ENCODE data around the gene PKP4.

PKP4 gene

GRCh38 chr2:158603205-158603604 lies 146.5 kb downstream of the PKP4 start:
- no peak for DNase-seq

- DNase-seq: no peak
Measured at GRCh38 chr2:158603986-158604385, 147.2 kb downstream of the PKP4 start.

DNA sequence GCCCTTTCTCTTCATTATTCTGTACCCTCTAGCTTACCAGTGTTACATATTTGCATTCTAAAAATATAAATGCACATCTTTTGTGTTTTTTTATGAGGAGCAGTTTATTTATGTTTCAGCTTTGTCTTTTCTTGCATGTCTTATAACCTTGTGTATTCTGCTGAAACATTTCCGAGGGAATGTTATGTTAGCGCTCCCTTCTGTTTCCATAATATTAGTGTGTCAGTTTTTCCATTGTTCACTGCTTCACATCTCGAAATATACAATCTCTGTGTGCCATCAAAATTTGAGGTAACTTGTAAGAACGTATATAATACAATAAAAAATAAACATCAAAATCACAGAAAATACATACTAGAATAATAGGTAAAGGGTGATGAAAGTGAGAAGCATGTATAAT lies 153.3 kb downstream of the PKP4 start:
- DNase-seq: no peak

DNA sequence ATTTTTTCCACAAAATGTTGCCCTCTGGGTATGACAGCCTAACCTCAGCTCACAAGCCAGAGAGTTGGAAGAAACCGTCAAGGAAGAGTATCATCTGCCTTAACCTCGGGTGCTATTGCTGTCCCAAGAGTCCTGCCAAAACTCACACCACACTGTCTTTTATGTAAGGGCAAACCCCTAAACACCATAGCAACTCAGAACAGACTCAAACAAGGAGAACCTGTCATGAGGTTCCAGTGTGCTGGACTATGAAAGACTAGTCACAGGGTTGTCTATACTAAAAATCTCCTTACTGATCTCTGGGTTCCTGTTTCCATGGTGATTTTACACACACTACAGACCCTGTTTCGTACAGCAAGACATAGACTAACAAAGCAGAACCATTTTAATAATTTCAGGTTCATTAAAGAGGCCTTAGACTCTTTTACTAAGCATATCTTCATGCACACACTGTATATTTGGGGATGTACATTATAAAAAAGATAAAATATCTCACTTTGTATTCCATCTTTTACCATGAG lies 159.8 kb downstream of the PKP4 start:
- DNase-seq: no peak

DNA sequence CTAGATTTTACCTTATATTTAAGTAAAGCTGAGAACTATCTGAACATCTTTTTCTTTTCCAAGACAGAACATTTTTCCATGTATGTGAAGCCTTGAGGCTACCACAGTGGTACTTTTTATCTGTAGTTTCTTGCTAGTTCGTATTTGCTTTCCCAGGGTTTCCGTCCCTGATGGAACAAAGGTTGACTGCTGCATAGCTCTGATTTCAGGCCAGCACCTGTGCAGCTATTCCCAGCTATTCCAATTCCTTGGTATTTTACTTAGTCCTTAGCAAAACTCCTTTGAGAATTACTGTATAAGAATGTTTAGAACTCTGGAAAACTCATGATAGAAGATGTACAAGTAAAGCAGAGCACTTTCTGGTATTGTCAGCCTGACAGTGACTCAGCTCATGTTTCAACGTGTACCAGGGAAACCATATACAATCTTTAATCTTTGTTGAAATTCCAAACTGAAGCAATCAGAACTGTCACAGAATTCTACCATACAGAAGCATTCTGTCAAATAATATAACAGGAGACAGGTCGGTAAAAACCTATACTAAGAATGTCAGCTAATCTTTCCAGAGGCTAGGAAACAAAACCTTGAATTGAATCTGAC lies 162.2 kb downstream of the PKP4 start:
- DNase-seq: no peak

- peak; percentile 8 to 31 for DNase-seq
Measured at GRCh38 chr2:158619496-158619895, 162.7 kb downstream of the PKP4 start.

- no peak for DNase-seq
Measured at GRCh38 chr2:158620656-158621055, 163.9 kb downstream of the PKP4 start.

DNA sequence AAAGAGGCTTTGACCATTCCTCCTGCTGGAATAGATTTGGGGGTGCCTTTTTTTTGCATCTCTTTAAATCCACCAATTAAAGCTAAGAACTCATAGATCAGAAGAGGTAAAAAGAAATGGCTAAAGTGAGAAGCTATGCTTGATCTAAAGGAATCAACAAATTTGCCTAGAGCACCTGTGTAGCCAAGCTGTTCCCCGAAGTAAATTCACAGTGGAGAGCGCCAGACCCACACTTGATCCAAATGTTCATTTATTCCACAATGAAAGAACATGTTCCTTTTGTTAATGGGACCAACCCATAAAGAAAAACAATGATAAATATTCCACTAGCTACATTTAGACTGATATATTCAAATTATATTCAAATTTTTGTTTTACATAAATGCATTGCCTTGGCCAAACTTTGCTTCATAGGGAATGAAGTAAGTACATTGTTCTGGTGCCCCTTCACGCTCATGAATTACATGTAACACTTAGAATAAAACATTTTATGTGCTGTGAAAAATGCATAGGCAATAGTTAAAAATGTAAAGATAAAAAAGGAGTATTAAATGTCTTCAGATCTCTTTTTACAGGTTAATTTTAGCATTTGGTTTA lies 167.4 kb downstream of the PKP4 start:
- DNase-seq: no peak

GRCh38 chr2:158624961-158625360 lies 168.2 kb downstream of the PKP4 start:
- DNase-seq: peak in 1 of 2 donors; percentile 0

DNA sequence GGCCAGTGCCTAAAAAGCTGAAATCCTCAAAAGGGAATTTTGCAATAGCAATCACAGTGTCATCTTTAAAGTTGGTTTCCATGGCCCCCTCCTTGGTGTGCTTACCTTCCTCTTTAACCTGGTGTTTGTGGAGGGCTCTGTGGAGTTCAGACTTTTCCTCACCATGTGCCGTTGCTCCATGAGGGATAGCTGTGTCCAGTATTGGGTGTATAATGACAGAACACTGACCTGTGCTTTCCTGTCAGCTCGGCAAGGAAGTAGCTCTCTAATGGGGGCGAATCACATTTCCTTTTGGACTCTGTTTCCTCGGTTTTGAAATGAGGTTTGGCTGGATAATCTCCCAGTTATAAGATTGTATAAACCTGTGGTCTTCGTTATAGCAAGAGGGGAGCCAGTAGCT lies 172.4 kb downstream of the PKP4 start:
- DNase-seq: no peak

- DNase-seq: no peak
Measured at GRCh38 chr2:158633261-158633660, 176.5 kb downstream of the PKP4 start.

- no peak for DNase-seq
Measured at GRCh38 chr2:158634627-158635026, 177.9 kb downstream of the PKP4 start.

DNA sequence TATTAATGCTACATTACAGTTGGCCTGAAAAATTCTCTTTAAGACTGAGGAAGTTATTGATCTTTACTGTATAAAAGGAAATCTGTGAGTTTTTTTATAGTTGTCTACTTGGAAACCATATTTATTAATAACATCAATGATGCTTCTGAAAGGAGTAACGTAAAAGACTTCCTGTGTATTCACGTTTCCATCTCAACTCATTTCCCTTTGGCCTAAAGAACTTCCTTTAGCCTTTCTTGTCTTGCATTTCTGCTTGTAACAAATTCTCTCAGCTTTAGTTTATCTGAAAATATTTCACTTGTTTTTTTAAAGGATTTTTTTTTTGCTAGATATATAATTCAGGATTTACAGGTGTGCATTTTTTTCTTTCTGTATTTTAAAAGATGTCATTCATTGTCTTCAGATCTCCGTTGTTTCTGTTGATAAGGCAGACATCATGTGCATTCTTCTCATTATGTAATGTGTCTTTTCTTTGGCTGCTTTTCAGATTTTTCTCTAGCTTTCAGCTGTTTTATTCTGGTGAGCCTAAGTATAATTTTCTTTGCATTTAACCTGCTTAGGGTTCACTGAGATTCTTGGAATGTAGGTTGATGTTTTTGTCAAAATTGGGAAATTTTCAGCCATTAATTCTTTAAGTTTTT lies 179.3 kb downstream of the PKP4 start:
- DNase-seq: no peak

DNA sequence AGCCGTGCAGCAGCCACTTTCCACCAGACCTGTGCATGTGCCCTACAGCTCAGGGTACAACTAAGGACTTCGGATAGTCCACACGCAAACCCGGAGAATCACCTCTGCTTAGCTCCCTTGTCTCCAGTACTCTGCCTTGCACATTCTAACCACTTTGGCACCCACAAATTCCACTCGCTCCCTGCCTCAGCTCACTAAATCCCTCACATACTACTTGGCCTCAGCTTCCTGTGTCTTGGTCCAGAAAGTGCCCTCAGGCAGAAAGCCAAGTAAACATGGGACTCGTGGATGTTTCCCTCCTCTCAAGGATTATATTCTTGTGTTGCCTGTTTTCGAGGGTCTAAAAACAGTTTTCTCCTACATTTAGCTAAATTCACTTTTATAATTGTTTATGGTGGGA lies 180.6 kb downstream of the PKP4 start:
- DNase-seq: no peak

DNA sequence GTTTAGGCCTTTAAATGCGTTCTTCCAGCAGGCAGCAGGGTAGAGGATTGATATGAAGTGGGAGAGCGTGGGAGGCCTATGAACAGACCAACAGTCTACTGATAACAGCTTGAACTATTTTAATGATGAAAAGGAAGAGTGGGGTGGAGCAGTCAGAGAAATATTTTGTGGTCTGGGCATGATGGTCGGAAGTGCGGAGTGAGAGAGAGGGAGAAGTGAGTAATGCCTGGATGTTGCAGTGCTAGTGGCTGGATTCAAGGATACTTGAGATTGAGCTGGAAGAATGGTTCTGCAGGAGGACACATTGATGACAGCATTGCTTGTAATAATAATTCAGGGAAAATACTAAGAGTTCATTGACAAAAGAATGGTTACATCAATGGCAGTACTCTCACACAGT lies 187.4 kb downstream of the PKP4 start:
- no peak for DNase-seq

DNA sequence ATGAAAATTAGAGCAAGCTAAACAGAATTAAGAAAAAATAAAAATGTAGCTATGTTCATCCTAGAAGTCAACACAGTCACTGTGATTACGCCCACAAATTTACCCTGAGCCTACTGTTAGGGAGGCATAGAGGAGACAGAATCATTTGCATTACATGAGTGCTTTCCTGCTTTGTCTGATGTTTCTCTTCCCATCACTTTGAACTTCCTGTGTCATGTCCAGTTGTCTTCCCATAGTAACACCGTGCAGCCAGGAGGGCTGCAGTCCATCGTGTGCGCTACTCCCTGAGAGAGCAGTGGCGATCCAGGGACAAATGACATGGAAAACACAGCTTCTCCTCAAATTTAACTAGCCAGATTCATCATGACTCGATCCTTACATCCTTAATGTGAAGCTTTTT lies 188.5 kb downstream of the PKP4 start:
- DNase-seq: no peak

GRCh38 chr2:158647436-158648231 lies 190.9 kb downstream of the PKP4 start:
- no peak for DNase-seq

DNA sequence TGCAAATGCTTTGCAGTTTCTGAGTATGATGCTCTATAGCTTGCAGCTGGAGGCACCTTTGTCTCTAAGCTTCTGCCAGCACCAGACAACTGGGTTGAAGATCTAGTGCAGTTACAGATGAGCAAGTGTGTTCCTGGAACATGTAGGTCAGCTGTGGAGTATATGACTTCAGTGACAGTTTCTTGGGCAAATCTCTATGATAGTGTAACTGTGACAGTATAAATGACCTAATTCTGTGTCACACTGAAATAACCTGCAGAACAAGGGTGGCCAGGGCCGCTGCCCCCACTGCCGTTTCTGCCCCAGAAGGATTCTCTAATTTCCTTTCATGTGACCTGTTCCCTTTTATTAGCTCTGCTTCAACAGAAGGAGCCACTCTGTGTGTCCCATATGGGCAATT lies 193.1 kb downstream of the PKP4 start:
- no peak for DNase-seq

GRCh38 chr2:158650646-158651357 lies 194.1 kb downstream of the PKP4 start:
- DNase-seq: no peak

DNA sequence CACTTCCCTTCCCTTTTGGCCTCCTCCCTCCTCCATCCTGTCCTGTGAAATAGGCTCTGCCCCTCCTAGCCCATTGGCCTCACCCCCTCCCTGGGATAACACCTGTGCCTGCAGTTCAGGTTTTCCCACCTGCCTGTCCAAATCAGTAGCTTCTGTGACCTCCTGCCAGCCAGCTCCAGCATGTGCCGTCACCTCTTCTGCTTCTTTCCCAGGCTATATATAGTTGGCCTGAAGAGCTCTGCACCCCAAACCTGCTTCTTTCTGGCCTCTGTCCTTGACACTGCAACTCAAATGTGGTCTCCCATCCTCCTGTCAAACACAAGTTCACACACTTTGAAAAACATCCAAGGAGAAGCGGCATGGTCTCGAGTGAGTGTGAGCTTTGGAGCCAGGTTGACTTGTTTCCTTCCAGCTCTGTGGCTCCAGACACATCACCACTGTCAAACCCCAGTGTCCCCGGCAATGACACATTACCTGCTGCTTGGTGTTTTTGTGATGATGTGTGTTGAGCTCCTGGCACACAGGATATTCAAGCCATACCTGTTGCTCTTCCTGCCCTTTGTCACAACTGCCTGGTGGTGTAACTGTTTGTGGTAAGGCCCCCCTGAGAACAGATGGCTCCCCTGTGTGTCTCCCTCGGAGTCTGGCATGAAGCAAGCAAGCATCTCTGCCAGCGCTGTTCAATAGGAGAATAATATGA lies 194.8 kb downstream of the PKP4 start:
- DNase-seq: no peak

- no peak for DNase-seq
Measured at GRCh38 chr2:158655628-158656027, 198.9 kb downstream of the PKP4 start.

Data from inflammatory macrophage (primary cell).